Measurements from ENCODE around the gene FBXL13.

DNA sequence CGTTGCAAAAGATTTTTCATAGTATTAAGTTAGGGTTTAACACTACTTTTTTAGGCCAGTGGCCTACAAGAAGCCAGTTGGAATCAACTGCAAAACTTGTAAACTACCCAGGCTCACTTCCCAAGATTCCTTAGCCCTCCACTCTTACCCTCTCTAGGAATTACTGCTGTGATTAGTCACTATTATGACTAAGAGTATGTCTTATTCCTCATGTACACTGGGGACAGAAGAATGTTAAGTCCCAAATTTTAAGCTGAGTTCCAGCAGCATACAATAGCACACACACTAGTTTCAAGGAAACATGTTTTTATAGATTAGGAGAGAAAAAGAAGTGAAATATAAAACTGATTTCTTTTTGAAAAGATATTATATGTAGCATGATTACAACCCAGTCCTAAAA lies 42.8 kb downstream of the FBXL13 start:
- TF ChIP-seq, protein P1, sequence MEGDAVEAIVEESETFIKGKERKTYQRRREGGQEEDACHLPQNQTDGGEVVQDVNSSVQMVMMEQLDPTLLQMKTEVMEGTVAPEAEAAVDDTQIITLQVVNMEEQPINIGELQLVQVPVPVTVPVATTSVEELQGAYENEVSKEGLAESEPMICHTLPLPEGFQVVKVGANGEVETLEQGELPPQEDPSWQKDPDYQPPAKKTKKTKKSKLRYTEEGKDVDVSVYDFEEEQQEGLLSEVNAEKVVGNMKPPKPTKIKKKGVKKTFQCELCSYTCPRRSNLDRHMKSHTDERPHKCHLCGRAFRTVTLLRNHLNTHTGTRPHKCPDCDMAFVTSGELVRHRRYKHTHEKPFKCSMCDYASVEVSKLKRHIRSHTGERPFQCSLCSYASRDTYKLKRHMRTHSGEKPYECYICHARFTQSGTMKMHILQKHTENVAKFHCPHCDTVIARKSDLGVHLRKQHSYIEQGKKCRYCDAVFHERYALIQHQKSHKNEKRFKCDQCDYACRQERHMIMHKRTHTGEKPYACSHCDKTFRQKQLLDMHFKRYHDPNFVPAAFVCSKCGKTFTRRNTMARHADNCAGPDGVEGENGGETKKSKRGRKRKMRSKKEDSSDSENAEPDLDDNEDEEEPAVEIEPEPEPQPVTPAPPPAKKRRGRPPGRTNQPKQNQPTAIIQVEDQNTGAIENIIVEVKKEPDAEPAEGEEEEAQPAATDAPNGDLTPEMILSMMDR (conservative IDR thresholded peaks at IDR 0.05; ENCODE audit: low read length), result no peak
- TF ChIP-seq EZH2phosphoT487 (IDR thresholded peaks at IDR 0.05; ENCODE audit: borderline replicate concordance, low read depth, low read length), result no peak

Measured in OCI-LY7 (cell line).